T-cell (primary cell): ENCODE measurements around the gene ALS2. TPM values are rescaled to one million over a fixed set of nuclear protein-coding genes. Genes with fewer than 3 reads are reported as not detected.

Experiments
- ATAC-seq, 4 experiments: fragments of 200-7000 bp in 3 of 4; fragments of 150-1000 bp in 1 of 4; cut with Tn5 transposase; replicated peaks in 1 of 4; 1 replicate in 3 of 4; 2 replicates in 1 of 4; pipeline ENCODE4 v1.10.0; 2021; ENCODE audit warnings: moderate library complexity in 3 of 4, mild to moderate bottlenecking in 2 of 4, moderate number of reproducible peaks in 1 of 4
- CTCF ChIA-PET, 2 donors: fragments of 300-600 bp; sonication (Branson Sonifier 250); formaldehyde crosslinking; loops; one replicate each; lab custom pipeline; 2022; ENCODE audit warnings: antibody characterized with exemption in 2 of 2; lab: Charles Lee
- POLR2A ChIA-PET, 2 donors: fragments of 300-600 bp; sonication (Branson Sonifier 250); formaldehyde crosslinking; loops; one replicate each; lab custom pipeline; 2022; ENCODE audit warnings: antibody characterized with exemption in 2 of 2; lab: Charles Lee
- DNase-seq, 35 experiments: peaks; one replicate each; pipeline versions ENCODE4 v3.0.0 to v3.0.0-alpha.2; 2013 to 2023
- H3K27ac ChIP-seq: one replicate; pipeline ENCODE4 v1.5.1; 2013; ENCODE audit warnings: low read length
- H3K27me3 ChIP-seq, 2 experiments: replicated peaks in 1 of 2; 1 replicate in 1 of 2; 2 replicates in 1 of 2; pipeline versions ENCODE4 v1.6.1 to v1.7.0; 2013; ENCODE audit warnings: low read length in 1 of 2, mixed read lengths in 1 of 2; ENCODE audit not compliant: control insufficient read depth in 2 of 2, insufficient read depth in 2 of 2; ENCODE audit errors: extremely low read depth in 1 of 2
- H3K36me3 ChIP-seq, 2 donors: 1 replicate in 1 of 2; 2 replicates in 1 of 2; pipeline versions ENCODE4 v1.6.1 to v1.7.0; 2013; ENCODE audit warnings: low read length in 1 of 2; ENCODE audit not compliant: control insufficient read depth in 2 of 2, insufficient read depth in 1 of 2; ENCODE audit errors: extremely low read depth in 1 of 2
- H3K4me1 ChIP-seq, 2 experiments: 1 replicate in 1 of 2; 2 replicates in 1 of 2; pipeline versions ENCODE4 v1.6.1 to v1.7.0; 2013; ENCODE audit warnings: low read length in 2 of 2, mixed read lengths in 1 of 2; ENCODE audit not compliant: insufficient read depth in 2 of 2, control insufficient read depth in 1 of 2; ENCODE audit errors: extremely low read depth in 1 of 2
- H3K4me3 ChIP-seq, 2 donors: 1 replicate in 1 of 2; 2 replicates in 1 of 2; pipeline versions ENCODE4 v1.5.1 to v1.7.0; 2013; ENCODE audit warnings: mild to moderate bottlenecking in 2 of 2, low read length in 1 of 2, moderate library complexity in 1 of 2; ENCODE audit not compliant: control insufficient read depth in 1 of 2; ENCODE audit errors: extremely low read depth in 1 of 2
- H3K9me3 ChIP-seq: 2 replicates; pipeline ENCODE4 v1.7.0; 2013
- H3K27ac Mint-ChIP-seq, 2 donors: one replicate each; pipeline ENCODE4 v1.8.0; 2020 to 2021; ENCODE audit warnings: mild to moderate bottlenecking in 2 of 2, mixed read lengths in 2 of 2
- H3K27me3 Mint-ChIP-seq, 2 donors: one replicate each; pipeline ENCODE4 v1.8.0; 2021 to 2022; ENCODE audit warnings: mixed read lengths in 2 of 2
- H3K36me3 Mint-ChIP-seq: one replicate; pipeline ENCODE4 v1.8.0; 2021; ENCODE audit warnings: mixed read lengths
- H3K4me1 Mint-ChIP-seq, 3 donors: one replicate each; pipeline ENCODE4 v1.8.0; 2020 to 2022; ENCODE audit warnings: mixed read lengths in 3 of 3, mild to moderate bottlenecking in 1 of 3
- H3K4me3 Mint-ChIP-seq, 3 donors: one replicate each; pipeline ENCODE4 v1.8.0; 2020 to 2022; ENCODE audit warnings: mild to moderate bottlenecking in 3 of 3, mixed read lengths in 3 of 3, moderate library complexity in 3 of 3
- H3K9me3 Mint-ChIP-seq, 3 donors: one replicate each; pipeline ENCODE4 v1.8.0; 2020 to 2022; ENCODE audit warnings: mixed read lengths in 3 of 3
- WGBS: methylation state at CpG from one replicate; pipeline ENCODE4 v1.1.5; 2013; ENCODE audit warnings: missing lambda C conversion rate; ENCODE audit not compliant: insufficient coverage; 5-methylcytosine and 5-hydroxymethylcytosine counted together
- total RNA-seq, 35 experiments: library from RNA in 6 of 35; stranded (reverse) in 6 of 35; fragments of 120-200 nt in 1 of 35; gene quantifications; one replicate each; pipeline versions ENCODE4 v1.2.1 to v1.2.4 and lab custom pipeline; 2013 to 2026

The ALS2 gene
- total RNA-seq, 5 donors from 2014 or later (not counting 1 experiment from before 2014, with no cell fraction given), result 9.1 to 11.9 (median 10.3) TPM

- CTCF ChIA-PET, result interaction anchor here in 1 of 2 donors (0.7 kb wide), 1 partner anchor 342 kb away, joined by 5 read pairs; no protein-coding TSS in a partner anchor
- Histone ChIP-seq H3K4me1 (no peaks in the 10 kb centered on the region), H3K36me3 (peaks cover 0 to 33% of the 10 kb centered on the region in 2 donors), H3K4me3 (no peak overlapping the region), H3K9me3 (no peaks in the 10 kb centered on the region), H3K27me3 (no peaks in the 10 kb centered on the region), H3K27ac (no peak overlapping the region)
- Mint-ChIP-seq H3K4me3 (no peak overlapping the region), H3K9me3 (no peaks in the 10 kb centered on the region), H3K27me3 (no peaks in the 10 kb centered on the region), H3K36me3 (peaks cover 57% of the 10 kb centered on the region), H3K27ac (no peak overlapping the region), H3K4me1 (peaks cover 0 to 11% (median 6%) of the 10 kb centered on the region in 3 donors)
- DNase-seq (no peak), ATAC-seq (no peak)
- no CpG with 5 or more reads among the region's 1 CpG for WGBS
- POLR2A ChIA-PET, result interaction anchor here in 1 of 2 donors (0.6 kb wide), 1 partner anchor 8 kb away, joined by 3 read pairs; no protein-coding TSS in a partner anchor
Observed at GRCh38 chr2:201707142-201707541, 73.6 kb downstream of the ALS2 start.

- no peaks in the 10 kb centered on the region for H3K27me3 ChIP-seq
- ChIA-PET POLR2A (no interaction called here), CTCF (interaction anchor here in 1 of 2 donors (0.7 kb wide), 1 partner anchor 48 kb away, joined by 3 read pairs; no protein-coding TSS in a partner anchor)
- Mint-ChIP-seq H3K4me1 (peaks cover 0 to 11% (median 6%) of the 10 kb centered on the region in 3 donors), H3K4me3 (no peak overlapping the region), H3K36me3 (peaks cover 47% of the 10 kb centered on the region), H3K27ac (no peak overlapping the region), H3K9me3 (no peaks in the 10 kb centered on the region), H3K27me3 (no peaks in the 10 kb centered on the region)
- WGBS, result no CpG with 5 or more reads among the region's 5 CpGs
- ATAC-seq (no peak), DNase-seq (no peak)
- peaks cover 0 to 28% of the 10 kb centered on the region in 2 donors for H3K36me3 ChIP-seq
- no peaks in the 10 kb centered on the region for H3K9me3 ChIP-seq
- H3K4me3 ChIP-seq, result no peak overlapping the region
- no peaks in the 10 kb centered on the region for H3K4me1 ChIP-seq
- H3K27ac ChIP-seq, result no peak overlapping the region
Observed at GRCh38 chr2:201704536-201704935, 76.2 kb downstream of the ALS2 start.

- peaks cover 31% of the 10 kb centered on the region for H3K36me3 Mint-ChIP-seq
- DNase-seq (no peak), ATAC-seq (no peak)
- H3K9me3 Mint-ChIP-seq, result no peaks in the 10 kb centered on the region
- H3K4me1 ChIP-seq, result no peaks in the 10 kb centered on the region
- no CpG with 5 or more reads among the region's 1 CpG for WGBS
- no peak overlapping the region for H3K4me3 ChIP-seq
- H3K27me3 Mint-ChIP-seq, result no peaks in the 10 kb centered on the region
- no peaks in the 10 kb centered on the region for H3K27me3 ChIP-seq
- no peak overlapping the region for H3K27ac Mint-ChIP-seq
- ChIA-PET POLR2A (no interaction called here), CTCF (interaction anchor here in 1 of 2 donors (0.7 kb wide), 1 partner anchor 76 kb away, joined by 3 read pairs; no protein-coding TSS in a partner anchor)
- peaks cover 0 to 4% (median under 1%) of the 10 kb centered on the region in 3 donors for H3K4me1 Mint-ChIP-seq
- no peak overlapping the region for H3K4me3 Mint-ChIP-seq
- peaks cover 0 to 18% of the 10 kb centered on the region in 2 donors for H3K36me3 ChIP-seq
- no peak overlapping the region for H3K27ac ChIP-seq
- no peaks in the 10 kb centered on the region for H3K9me3 ChIP-seq
Observed at GRCh38 chr2:201701646-201702045, 79.1 kb downstream of the ALS2 start.

GRCh38 chr2:201699416-201699815 lies 81.3 kb downstream of the ALS2 start:
- Mint-ChIP-seq H3K4me3 (no peak overlapping the region), H3K36me3 (peaks cover 19% of the 10 kb centered on the region), H3K4me1 (peaks cover 0 to 4% (median 0%) of the 10 kb centered on the region in 3 donors), H3K27me3 (no peaks in the 10 kb centered on the region), H3K9me3 (no peaks in the 10 kb centered on the region), H3K27ac (no peak overlapping the region)
- Histone ChIP-seq H3K27ac (no peak overlapping the region), H3K4me1 (no peaks in the 10 kb centered on the region), H3K36me3 (peaks cover 0 to 11% of the 10 kb centered on the region in 2 donors), H3K4me3 (no peak overlapping the region), H3K9me3 (no peaks in the 10 kb centered on the region), H3K27me3 (no peaks in the 10 kb centered on the region)
- CTCF ChIA-PET, result no interaction called here
- ATAC-seq, result no peak
- POLR2A ChIA-PET, result no interaction called here
- no peak for DNase-seq
- WGBS, result no CpG with 5 or more reads among the region's 1 CpG

- Mint-ChIP-seq H3K4me3 (no peak within 1 kb of the TSS), H3K9me3 (no peaks in the 10 kb centered on the region), H3K27me3 (no peaks in the 10 kb centered on the region), H3K4me1 (peaks cover 0 to 4% (median 0%) of the 10 kb centered on the region in 3 donors), H3K36me3 (peaks cover 14% of the 10 kb centered on the region), H3K27ac (no peak within 1 kb of the TSS)
- H3K27ac ChIP-seq, result no peak within 1 kb of the TSS
- H3K9me3 ChIP-seq, result no peaks in the 10 kb centered on the region
- H3K4me1 ChIP-seq, result no peaks in the 10 kb centered on the region
- H3K36me3 ChIP-seq, result peaks cover 0 to 6% of the 10 kb centered on the region in 2 donors
- POLR2A ChIA-PET, result no interaction called here
- DNase-seq, result no peak
- no peak for ATAC-seq
- H3K4me3 ChIP-seq, result no peak within 1 kb of the TSS
- no peaks in the 10 kb centered on the region for H3K27me3 ChIP-seq
- WGBS, result 50% methylated on average over 1 of the region's 3 CpGs
- CTCF ChIA-PET, result interaction anchor here in 1 of 2 donors (0.6 kb wide), 1 partner anchor 453 kb away, joined by 6 read pairs; no protein-coding TSS in a partner anchor
Observed at GRCh38 chr2:201698588-201699226, 82.0 kb downstream of the ALS2 start, which contains the start of gene MPP4. Gene MPP4, minus strand, starts transcription at chr2:201698644. Its CDS starts 4,690 bp downstream, at chr2:201693954.

GRCh38 chr2:201697899-201698298 lies 82.8 kb downstream of the ALS2 start:
- no peak overlapping the region for H3K27ac ChIP-seq
- no peak for ATAC-seq
- H3K36me3 ChIP-seq, result peaks cover 0 to 3% of the 10 kb centered on the region in 2 donors
- no peak overlapping the region for H3K4me3 ChIP-seq
- ChIA-PET POLR2A (no interaction called here), CTCF (no interaction called here)
- WGBS, result no CpG with 5 or more reads among the region's 2 CpGs
- H3K4me1 ChIP-seq, result no peaks in the 10 kb centered on the region
- Mint-ChIP-seq H3K27ac (no peak overlapping the region), H3K36me3 (peaks cover 8% of the 10 kb centered on the region), H3K4me3 (no peak overlapping the region), H3K4me1 (peaks cover 0 to 4% (median 0%) of the 10 kb centered on the region in 3 donors), H3K27me3 (no peaks in the 10 kb centered on the region), H3K9me3 (no peaks in the 10 kb centered on the region)
- DNase-seq, result no peak
- H3K27me3 ChIP-seq, result no peaks in the 10 kb centered on the region
- no peaks in the 10 kb centered on the region for H3K9me3 ChIP-seq
